Astrocyte (in vitro differentiated cells and primary cell): Measurements from ENCODE around the gene SCLY. TPM values are rescaled to one million over a fixed set of nuclear protein-coding genes. Genes with fewer than 3 reads are reported as not detected.

ENCODE experiments used
- DNase-seq: peaks from one replicate; pipeline ENCODE4 v3.0.0-alpha.2; 2010; ENCODE audit warnings: low read depth
- FAIRE-seq: peaks from 2 replicates; lab custom pipeline; 2011; peaks lifted over from hg19 to GRCh38; lab: Jason Lieb, UNC
- H2AFZ ChIP-seq: 2 replicates; pipeline ENCODE4 v1.6.0; 2012; ENCODE audit warnings: low read depth, low read length, inconsistent platforms
- H3K27ac ChIP-seq: 2 replicates; pipeline ENCODE4 v1.5.1; 2011; ENCODE audit warnings: low read depth, low read length, inconsistent platforms
- H3K27me3 ChIP-seq: 2 replicates; pipeline ENCODE4 v1.6.0; 2011; ENCODE audit warnings: low read length, inconsistent platforms; ENCODE audit not compliant: insufficient read depth
- H3K36me3 ChIP-seq: 2 replicates; pipeline ENCODE4 v1.5.1; 2011; ENCODE audit warnings: low read length, inconsistent platforms; ENCODE audit not compliant: insufficient read depth
- H3K4me1 ChIP-seq: 2 replicates; pipeline ENCODE4 v1.5.1; 2011; ENCODE audit warnings: low read length, inconsistent platforms; ENCODE audit not compliant: insufficient read depth
- H3K4me2 ChIP-seq: 2 replicates; pipeline ENCODE4 v1.6.0; 2012; ENCODE audit warnings: low read length, inconsistent platforms
- H3K4me3 ChIP-seq: 2 replicates; pipeline ENCODE4 v1.5.1; 2011; ENCODE audit warnings: low read depth, mild to moderate bottlenecking, low read length, inconsistent platforms; ENCODE audit not compliant: insufficient read depth
- H3K79me2 ChIP-seq: 2 replicates; pipeline ENCODE4 v1.6.0; 2012; ENCODE audit warnings: mild to moderate bottlenecking, low read length, inconsistent platforms; ENCODE audit not compliant: insufficient read depth
- H3K9ac ChIP-seq: 2 replicates; pipeline ENCODE4 v1.6.0; 2012; ENCODE audit warnings: mild to moderate bottlenecking, low read length, inconsistent platforms
- H3K9me3 ChIP-seq: 2 replicates; pipeline ENCODE4 v1.5.1; 2012; ENCODE audit warnings: low read depth, mild to moderate bottlenecking, low read length, inconsistent platforms; ENCODE audit not compliant: insufficient read depth
- H4K20me1 ChIP-seq: 2 replicates; pipeline ENCODE4 v1.6.0; 2012; ENCODE audit warnings: low read length, inconsistent platforms; ENCODE audit not compliant: insufficient read depth
- H3K27ac Mint-ChIP-seq: one replicate; pipeline ENCODE4 v1.8.0; 2021; ENCODE audit warnings: mild to moderate bottlenecking, mixed read lengths; ENCODE audit not compliant: unreplicated experiment
- H3K27me3 Mint-ChIP-seq: one replicate; pipeline ENCODE4 v1.8.0; 2021; ENCODE audit warnings: low read depth, mixed read lengths; ENCODE audit not compliant: unreplicated experiment
- H3K36me3 Mint-ChIP-seq: one replicate; pipeline ENCODE4 v1.8.0; 2021; ENCODE audit warnings: low read depth, mixed read lengths; ENCODE audit not compliant: unreplicated experiment
- H3K4me1 Mint-ChIP-seq: one replicate; pipeline ENCODE4 v1.8.0; 2021; ENCODE audit warnings: low read depth, mixed read lengths; ENCODE audit not compliant: unreplicated experiment
- H3K4me3 Mint-ChIP-seq: one replicate; pipeline ENCODE4 v1.8.0; 2021; ENCODE audit warnings: mild to moderate bottlenecking, moderate library complexity, mixed read lengths; ENCODE audit not compliant: unreplicated experiment
- H3K9me3 Mint-ChIP-seq: one replicate; pipeline ENCODE4 v1.8.0; 2021; ENCODE audit warnings: mild to moderate bottlenecking, mixed read lengths; ENCODE audit not compliant: unreplicated experiment
- EZH2 ChIP-seq: IDR thresholded peaks from 2 replicates; pipeline ENCODE4 v1.6.1; 2012; ENCODE audit warnings: mild to moderate bottlenecking, low read length, inconsistent platforms; ENCODE audit not compliant: insufficient read depth
- total RNA-seq: library from RNA; stranded (reverse); gene quantifications from 2 replicates; pipeline ENCODE4 v1.2.1, GENCODE V29; 2021
- TF ChIP-seq, protein P1 (sequence below): IDR thresholded peaks from 2 replicates; pipeline ENCODE4 v1.5.1; 2011; ENCODE audit warnings: low read depth, mild to moderate bottlenecking, inconsistent platforms, low read length, moderate library complexity; ENCODE audit not compliant: insufficient read depth

SCLY gene
- total RNA-seq, 1 donor from 2014 or later = 15.4 TPM

DNA sequence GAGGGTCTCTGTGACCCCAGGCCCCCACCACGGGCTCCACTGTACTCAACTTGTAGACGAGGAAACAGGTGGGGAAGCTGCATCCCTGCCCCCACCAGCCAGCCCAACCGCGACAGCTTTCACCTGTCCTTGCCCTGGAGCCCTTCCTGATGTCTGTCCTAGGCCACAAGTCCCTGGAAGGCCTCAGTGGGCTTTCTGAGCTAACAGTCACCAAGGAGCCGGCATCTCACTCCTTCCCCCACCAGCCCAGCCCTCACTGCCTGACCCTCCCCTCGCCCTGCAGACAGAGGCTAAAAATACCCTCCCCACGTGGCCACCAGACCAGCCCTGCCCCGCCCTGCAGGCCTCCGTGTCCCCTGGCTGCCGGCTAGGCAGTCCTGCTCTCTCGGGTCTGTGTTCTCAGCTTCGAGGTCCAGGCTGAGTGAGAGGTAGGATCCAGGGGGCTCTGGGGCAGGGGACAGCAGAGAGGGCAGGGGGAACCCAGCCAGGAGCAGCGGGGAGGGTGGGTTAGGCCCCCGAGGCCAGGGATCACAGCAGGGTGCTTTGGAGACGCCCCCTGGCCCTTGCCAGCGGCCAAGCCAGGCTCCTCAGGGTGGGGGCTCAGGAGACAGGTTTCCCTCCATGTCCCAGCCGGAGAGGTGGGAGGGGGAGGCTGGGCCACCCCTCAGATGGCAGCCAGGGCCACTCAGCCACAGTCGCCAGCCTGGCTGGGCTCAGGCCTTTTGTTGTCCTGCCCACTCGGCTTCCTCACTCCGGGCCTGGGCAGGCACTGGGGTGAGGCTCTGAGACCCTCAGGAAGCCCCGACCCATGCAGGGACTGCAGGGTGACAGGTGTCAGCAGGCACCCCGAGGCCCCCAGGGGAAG, 77.8 kb downstream of the SCLY start, which contains the start of gene KLHL30:
TSS of gene KLHL30 (plus strand) at position 338 of the 865 bp plus-strand sequence. CDS start 2,087 bp downstream, outside the sequence.
- H2AFZ ChIP-seq = peak within 1 kb of the TSS; percentile 5
- no peak within 1 kb of the TSS for H3K27ac ChIP-seq
- H3K4me1 Mint-ChIP-seq = peaks cover 8% of the 10 kb centered on the region
- no peak within 1 kb of the TSS for H3K9ac ChIP-seq
- H3K9me3 ChIP-seq = no peaks in the 10 kb centered on the region
- FAIRE-seq = no peak
- H3K79me2 ChIP-seq = no peaks in the 10 kb centered on the region
- no peak within 1 kb of the TSS for H3K4me3 ChIP-seq
- H3K4me2 ChIP-seq = no peak within 1 kb of the TSS
- no peaks in the 10 kb centered on the region for H3K9me3 Mint-ChIP-seq
- H3K4me1 ChIP-seq = peaks cover under 1% of the 10 kb centered on the region
- H3K27me3 ChIP-seq = no peaks in the 10 kb centered on the region
- H3K27ac Mint-ChIP-seq = no peak within 1 kb of the TSS
- H3K36me3 ChIP-seq = no peaks in the 10 kb centered on the region
- H3K36me3 Mint-ChIP-seq = peaks cover 2% of the 10 kb centered on the region
- no peak for DNase-seq
- H3K4me3 Mint-ChIP-seq = no peak within 1 kb of the TSS
- H3K27me3 Mint-ChIP-seq = peaks cover 24% of the 10 kb centered on the region
- H4K20me1 ChIP-seq = no peaks in the 10 kb centered on the region
- no peak for TF ChIP-seq EZH2
- TF ChIP-seq, protein P1, sequence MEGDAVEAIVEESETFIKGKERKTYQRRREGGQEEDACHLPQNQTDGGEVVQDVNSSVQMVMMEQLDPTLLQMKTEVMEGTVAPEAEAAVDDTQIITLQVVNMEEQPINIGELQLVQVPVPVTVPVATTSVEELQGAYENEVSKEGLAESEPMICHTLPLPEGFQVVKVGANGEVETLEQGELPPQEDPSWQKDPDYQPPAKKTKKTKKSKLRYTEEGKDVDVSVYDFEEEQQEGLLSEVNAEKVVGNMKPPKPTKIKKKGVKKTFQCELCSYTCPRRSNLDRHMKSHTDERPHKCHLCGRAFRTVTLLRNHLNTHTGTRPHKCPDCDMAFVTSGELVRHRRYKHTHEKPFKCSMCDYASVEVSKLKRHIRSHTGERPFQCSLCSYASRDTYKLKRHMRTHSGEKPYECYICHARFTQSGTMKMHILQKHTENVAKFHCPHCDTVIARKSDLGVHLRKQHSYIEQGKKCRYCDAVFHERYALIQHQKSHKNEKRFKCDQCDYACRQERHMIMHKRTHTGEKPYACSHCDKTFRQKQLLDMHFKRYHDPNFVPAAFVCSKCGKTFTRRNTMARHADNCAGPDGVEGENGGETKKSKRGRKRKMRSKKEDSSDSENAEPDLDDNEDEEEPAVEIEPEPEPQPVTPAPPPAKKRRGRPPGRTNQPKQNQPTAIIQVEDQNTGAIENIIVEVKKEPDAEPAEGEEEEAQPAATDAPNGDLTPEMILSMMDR = no peak

- no peaks in the 10 kb centered on the region for H3K9me3 Mint-ChIP-seq
- peaks cover 14% of the 10 kb centered on the region for H3K4me1 Mint-ChIP-seq
- no peak for FAIRE-seq
- no peaks in the 10 kb centered on the region for H4K20me1 ChIP-seq
- no peak for TF ChIP-seq EZH2
- TF ChIP-seq, protein P1 = peak; percentile 31
- no peak overlapping the region for H3K9ac ChIP-seq
- no peak overlapping the region for H2AFZ ChIP-seq
- H3K4me2 ChIP-seq = no peak overlapping the region
- no peak overlapping the region for H3K4me3 Mint-ChIP-seq
- H3K27me3 Mint-ChIP-seq = peaks cover 19% of the 10 kb centered on the region
- no peak overlapping the region for H3K27ac ChIP-seq
- H3K79me2 ChIP-seq = no peaks in the 10 kb centered on the region
- H3K4me1 ChIP-seq = peaks cover 5% of the 10 kb centered on the region
- no peak overlapping the region for H3K27ac Mint-ChIP-seq
- H3K4me3 ChIP-seq = no peak overlapping the region
- no peaks in the 10 kb centered on the region for H3K9me3 ChIP-seq
- H3K27me3 ChIP-seq = no peaks in the 10 kb centered on the region
- no peaks in the 10 kb centered on the region for H3K36me3 ChIP-seq
- DNase-seq = no peak
- H3K36me3 Mint-ChIP-seq = peaks cover 2% of the 10 kb centered on the region
These were observed 78.6 kb downstream of the SCLY start for GRCh38 chr2:238139196-238140039.
